SK-N-SH (cell line): ENCODE measurements around the gene FAM133A. TPM values are rescaled to one million over a fixed set of nuclear protein-coding genes. Genes with fewer than 3 reads are reported as not detected.

Experiments used
- CTCF ChIA-PET: fragments of 300-600, 350-600 bp; formaldehyde crosslinking; extraction: SDS; loops from one replicate; lab custom pipeline; 2021; lab: Yijun Ruan, JAX
- POLR2A ChIA-PET: fragments of 350-600 bp; sonication (Branson Sonifier 250); formaldehyde crosslinking; extraction: SDS; loops from one replicate; lab custom pipeline; 2020; ENCODE audit warnings: antibody characterized with exemption, inconsistent platforms; lab: Yijun Ruan, JAX
- DNase-seq: peaks from one replicate; pipeline ENCODE4 v3.0.0; 2012
- H2AFZ ChIP-seq: fragments of 200-600 bp; sonication (generic); 2 replicates; pipeline ENCODE4 v1.8.1; 2016; ENCODE audit warnings: antibody characterized with exemption, mild to moderate bottlenecking, low read depth
- H3F3A ChIP-seq: fragments of 200-600 bp; sonication (generic); replicated peaks from 2 replicates; pipeline ENCODE3; 2016; ENCODE audit warnings: antibody characterized with exemption, mild to moderate bottlenecking; ENCODE audit not compliant: insufficient read depth
- H3K27ac ChIP-seq, 2 experiments: fragments of 200-500 bp in 1 of 2; fragments of 200-600 bp in 1 of 2; sonication (Bioruptor generic) in 1 of 2; sonication (generic), shearing (Covaris generic) in 1 of 2; 2 replicates each; pipeline versions ENCODE4 v1.5.1 to v1.6.1; 2014 to 2016; ENCODE audit warnings: low read depth in 2 of 2, inconsistent platforms in 1 of 2, low read length in 1 of 2, mild to moderate bottlenecking in 1 of 2, mixed read lengths in 1 of 2
- H3K27me3 ChIP-seq: fragments of 200-600 bp; sonication (generic), shearing (Covaris generic); 2 replicates; pipeline ENCODE4 v1.6.1; 2016; ENCODE audit warnings: mixed run types; ENCODE audit not compliant: insufficient read depth
- H3K36me3 ChIP-seq, 2 experiments: fragments of 200-500 bp in 1 of 2; fragments of 200-600 bp in 1 of 2; sonication (Bioruptor generic) in 1 of 2; sonication (generic) in 1 of 2; replicated peaks in 1 of 2; 2 replicates each; pipeline versions ENCODE3 to v1.5.1; 2014 to 2016; ENCODE audit warnings: low read length in 1 of 2, mild to moderate bottlenecking in 1 of 2; ENCODE audit not compliant: insufficient read depth in 2 of 2, control insufficient read depth in 1 of 2
- H3K4me1 ChIP-seq, 2 experiments: fragments of 200-500 bp in 1 of 2; fragments of 200-600 bp in 1 of 2; sonication (Bioruptor generic) in 1 of 2; sonication (generic), shearing (Covaris generic) in 1 of 2; 2 replicates each; pipeline versions ENCODE4 v1.5.1 to v1.6.1; 2014 to 2016; ENCODE audit warnings: low read depth in 1 of 2, low read length in 1 of 2, mixed run types in 1 of 2; ENCODE audit not compliant: insufficient read depth in 2 of 2, control insufficient read depth in 1 of 2
- H3K4me2 ChIP-seq: fragments of 200-600 bp; sonication (generic), shearing (Covaris generic); 2 replicates; pipeline ENCODE4 v1.6.1; 2017; ENCODE audit warnings: mixed run types
- H3K4me3 ChIP-seq, 2 experiments: fragments of 200-500 bp in 1 of 2; fragments of 200-600 bp in 1 of 2; sonication (Bioruptor generic) in 1 of 2; sonication (generic), shearing (Covaris generic) in 1 of 2; 2 replicates each; pipeline versions ENCODE4 v1.5.1 to v1.8.1; 2014 to 2016; ENCODE audit warnings: low read depth in 2 of 2, inconsistent platforms in 1 of 2, low read length in 1 of 2, mild to moderate bottlenecking in 1 of 2, mixed read lengths in 1 of 2, moderate library complexity in 1 of 2
- H3K79me2 ChIP-seq: fragments of 200-600 bp; sonication (generic); 2 replicates; pipeline ENCODE4 v1.8.1; 2017; ENCODE audit warnings: mild to moderate bottlenecking; ENCODE audit not compliant: insufficient read depth
- H3K9ac ChIP-seq: fragments of 200-600 bp; sonication (generic); 2 replicates; pipeline ENCODE4 v1.6.1; 2017; ENCODE audit warnings: mixed run types
- H3K9me2 ChIP-seq: fragments of 200-600 bp; sonication (generic); 2 replicates; pipeline ENCODE4 v1.6.1; 2017; ENCODE audit warnings: mixed run types
- H3K9me3 ChIP-seq: fragments of 200-600 bp; sonication (generic); 2 replicates; pipeline ENCODE4 v1.6.1; 2017; ENCODE audit warnings: mixed run types, mild to moderate bottlenecking, moderate library complexity
- H4K20me1 ChIP-seq: fragments of 200-600 bp; sonication (generic); 2 replicates; pipeline ENCODE4 v1.6.1; 2017; ENCODE audit warnings: mild to moderate bottlenecking, mixed run types; ENCODE audit not compliant: insufficient read depth
- CHD2 ChIP-seq: fragments of 150-350 bp; IDR thresholded peaks from 2 replicates; pipeline ENCODE4 v1.6.1; 2018; ENCODE audit warnings: low read length; ENCODE audit not compliant: partially characterized antibody
- FOXJ3 ChIP-seq: sonication (generic); formaldehyde crosslinking; IDR thresholded peaks from 2 replicates; pipeline ENCODE4 v1.5.1; 2020; ENCODE audit warnings: mild to moderate bottlenecking, missing genetic modification reagents
- PBX3 ChIP-seq: IDR thresholded peaks from 2 replicates; pipeline ENCODE4; 2012
- POLR2AphosphoS5 ChIP-seq: IDR thresholded peaks from 2 replicates; pipeline ENCODE4 v1.6.1; 2012; ENCODE audit warnings: low read depth, low read length
- SIN3A ChIP-seq: IDR thresholded peaks from 2 replicates; pipeline ENCODE4 v1.6.1; 2012; ENCODE audit warnings: low read depth, mild to moderate bottlenecking, low read length, moderate library complexity, borderline replicate concordance
- TAF1 ChIP-seq: IDR thresholded peaks from 2 replicates; pipeline ENCODE4 v1.6.1; 2012; ENCODE audit warnings: low read depth, mild to moderate bottlenecking, low read length, moderate library complexity, borderline replicate concordance
- YY1 ChIP-seq: IDR thresholded peaks from 2 replicates; pipeline ENCODE4 v1.4.0; 2012; ENCODE audit warnings: low read depth, mild to moderate bottlenecking
- ZBTB33 ChIP-seq: IDR thresholded peaks from 2 replicates; pipeline ENCODE4 v1.4.0; 2012; ENCODE audit warnings: low read depth, borderline replicate concordance
- WGBS: methylation state at CpG from one replicate; pipeline ENCODE4 v1.1.6; 2017; ENCODE audit warnings: low lambda C conversion rate; 5-methylcytosine and 5-hydroxymethylcytosine counted together
- polyA plus RNA-seq, 3 experiments: library from polyadenylated mRNA; depleted of rRNA; stranded (reverse); fragments of >200 nt; gene quantifications; 2 replicates each; pipeline ENCODE4 v1.2.3, GENCODE V29; 2012
- TF ChIP-seq, protein P1 (sequence below): IDR thresholded peaks from 2 replicates; pipeline ENCODE4 v1.4.0; 2012; ENCODE audit warnings: low read depth
- TF ChIP-seq, protein P2 (sequence below): fragments of 150-350 bp; IDR thresholded peaks from 2 replicates; pipeline ENCODE4 v1.6.1; 2016; ENCODE audit warnings: mild to moderate bottlenecking, low read depth, low read length

Gene FAM133A
- polyA plus RNA-seq, 1 of the 3 experiments (the other 2 are of a cell fraction) = 0.03 TPM

- peak within 1 kb of the TSS; percentile 74 to 83 for H3K4me3 ChIP-seq
- no peaks in the 10 kb centered on the region for H3K36me3 ChIP-seq
- no peaks in the 10 kb centered on the region for H3K9me2 ChIP-seq
- H3K9me3 ChIP-seq = no peaks in the 10 kb centered on the region
- ChIA-PET POLR2A (no interaction called here), CTCF (no interaction called here)
- 2% methylated on average over 39 of the region's 51 CpGs for WGBS
- peak within 1 kb of the TSS; percentile 65 for H3K9ac ChIP-seq
- H3K27me3 ChIP-seq = no peaks in the 10 kb centered on the region
- peaks cover 4% of the 10 kb centered on the region for H3F3A ChIP-seq
- H3K4me1 ChIP-seq = no peaks in the 10 kb centered on the region
- TF ChIP-seq ZBTB33 (peak; percentile 54; the same call in 1 of the 2 replicates), FOXJ3 (CRISPR knock-in tag) (no peak), CHD2 (peak; percentile 92), TAF1 (peak; percentile 21; the same call in 1 of the 2 replicates), PBX3 (peak; percentile 87), YY1 (0 out of 2 replicates have a peak, but pooled peaks have one; percentile 57), POLR2AphosphoS5 (no peak)
- TF ChIP-seq, protein P1, sequence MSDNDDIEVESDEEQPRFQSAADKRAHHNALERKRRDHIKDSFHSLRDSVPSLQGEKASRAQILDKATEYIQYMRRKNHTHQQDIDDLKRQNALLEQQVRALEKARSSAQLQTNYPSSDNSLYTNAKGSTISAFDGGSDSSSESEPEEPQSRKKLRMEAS = no peak
- peak within 1 kb of the TSS; percentile 30 to 64 for H3K27ac ChIP-seq
- H2AFZ ChIP-seq = peak within 1 kb of the TSS; percentile 79
- peak within 1 kb of the TSS; percentile 82 for H3K4me2 ChIP-seq
- H4K20me1 ChIP-seq = no peaks in the 10 kb centered on the region
- no peaks in the 10 kb centered on the region for H3K79me2 ChIP-seq
- DNase-seq = peak; percentile 78
Measured at GRCh38 chrX:93673056-93673868, 744 bp upstream of the FAM133A start, which contains the start of gene NAP1L3. Gene NAP1L3 (minus strand): TSS chrX:93673578. CDS start chrX:93673304, 274 bp downstream.

GRCh38 chrX:93695981-93696380 is 22.0 kb downstream of the FAM133A start:
- no peaks in the 10 kb centered on the region for H3K4me1 ChIP-seq
- H3K27ac ChIP-seq = no peak overlapping the region
- H3F3A ChIP-seq = no peaks in the 10 kb centered on the region
- no peak overlapping the region for H3K9ac ChIP-seq
- 38% methylated on average over 6 of the region's 6 CpGs for WGBS
- H3K27me3 ChIP-seq = no peaks in the 10 kb centered on the region
- no peaks in the 10 kb centered on the region for H3K36me3 ChIP-seq
- DNase-seq = no peak
- no peaks in the 10 kb centered on the region for H3K9me2 ChIP-seq
- H4K20me1 ChIP-seq = no peaks in the 10 kb centered on the region
- TF ChIP-seq SIN3A = no peak
- TF ChIP-seq, protein P2, sequence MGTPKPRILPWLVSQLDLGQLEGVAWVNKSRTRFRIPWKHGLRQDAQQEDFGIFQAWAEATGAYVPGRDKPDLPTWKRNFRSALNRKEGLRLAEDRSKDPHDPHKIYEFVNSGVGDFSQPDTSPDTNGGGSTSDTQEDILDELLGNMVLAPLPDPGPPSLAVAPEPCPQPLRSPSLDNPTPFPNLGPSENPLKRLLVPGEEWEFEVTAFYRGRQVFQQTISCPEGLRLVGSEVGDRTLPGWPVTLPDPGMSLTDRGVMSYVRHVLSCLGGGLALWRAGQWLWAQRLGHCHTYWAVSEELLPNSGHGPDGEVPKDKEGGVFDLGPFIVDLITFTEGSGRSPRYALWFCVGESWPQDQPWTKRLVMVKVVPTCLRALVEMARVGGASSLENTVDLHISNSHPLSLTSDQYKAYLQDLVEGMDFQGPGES = no peak
- TF ChIP-seq, all 33 proteins: peak for 0
- Histone ChIP-seq H3K79me2 (no peaks in the 10 kb centered on the region), H3K4me3 (no peak overlapping the region), H2AFZ (no peak overlapping the region), H3K9me3 (no peaks in the 10 kb centered on the region), H3K4me2 (no peak overlapping the region)
- ChIA-PET CTCF (no interaction called here), POLR2A (no interaction called here)
